NCI-H345 (cell line): ENCODE data around the gene NSD1.
A peak's percentile ranks its signal among the peaks of the same experiment; 100 is the strongest.
"Not testable (repeated sequence)": the region's sequence is repeated elsewhere in the genome, so short reads cannot be mapped to it uniquely, and the experiment has no call there.

Experiments
- DNase-seq: peaks from one replicate; lab custom pipeline; 2025; lab: John Stamatoyannopoulos, UW

NSD1 gene

DNA sequence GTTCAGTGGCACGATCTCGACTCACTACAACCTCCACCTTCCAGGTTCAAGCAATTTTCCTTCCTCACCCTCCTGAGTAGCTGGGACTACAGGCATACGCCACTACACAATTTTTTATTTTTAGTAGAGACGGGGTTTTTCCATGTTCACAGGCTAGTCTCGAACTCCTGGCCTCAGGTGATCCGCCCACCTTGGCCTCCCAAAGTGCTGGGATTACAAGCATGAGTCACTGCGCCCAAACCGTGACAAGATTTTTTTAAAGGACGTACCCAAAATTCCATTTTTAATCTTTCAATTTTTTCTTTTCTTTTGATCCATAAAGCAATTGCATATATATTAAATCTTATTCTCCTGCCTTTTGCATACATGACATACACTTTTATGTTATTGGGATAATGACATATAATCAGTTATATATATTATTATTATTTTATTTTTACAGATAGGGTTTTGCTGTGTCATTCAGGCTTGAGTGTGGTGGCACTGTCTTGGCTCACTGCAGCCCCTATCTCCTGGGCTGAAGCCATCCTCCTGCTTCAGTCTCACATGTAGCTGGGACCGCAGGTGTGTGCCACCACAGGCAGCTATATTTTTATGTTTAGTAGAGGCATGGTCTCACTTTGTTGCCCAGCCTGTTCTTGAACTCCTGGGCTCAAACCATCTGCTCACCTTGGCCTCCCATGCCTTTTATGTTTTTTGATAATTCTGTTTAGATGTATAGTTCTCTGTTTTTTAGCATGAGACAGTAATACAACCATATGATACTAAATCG lies 98.1 kb downstream of the NSD1 start:
- DNase-seq = no peak

DNA sequence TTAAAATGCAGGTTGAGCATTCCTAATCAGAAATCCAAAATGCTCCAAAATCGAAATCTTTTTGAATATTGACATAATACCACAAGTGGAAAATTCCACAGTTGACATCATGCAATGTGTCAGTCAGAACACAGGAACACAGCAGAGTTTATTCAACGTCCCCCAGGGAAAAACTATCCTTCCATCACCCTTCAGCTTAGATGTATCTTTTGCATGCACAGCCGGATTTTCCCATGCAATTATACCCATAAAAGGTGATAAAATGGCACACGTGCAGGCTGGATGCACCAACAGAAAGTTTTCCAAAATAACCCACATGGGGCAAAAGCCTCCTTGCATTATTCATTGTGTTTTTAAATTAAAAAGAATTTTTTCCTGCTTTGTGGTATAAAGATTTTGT lies 98.8 kb downstream of the NSD1 start:
- DNase-seq = no peak

DNA sequence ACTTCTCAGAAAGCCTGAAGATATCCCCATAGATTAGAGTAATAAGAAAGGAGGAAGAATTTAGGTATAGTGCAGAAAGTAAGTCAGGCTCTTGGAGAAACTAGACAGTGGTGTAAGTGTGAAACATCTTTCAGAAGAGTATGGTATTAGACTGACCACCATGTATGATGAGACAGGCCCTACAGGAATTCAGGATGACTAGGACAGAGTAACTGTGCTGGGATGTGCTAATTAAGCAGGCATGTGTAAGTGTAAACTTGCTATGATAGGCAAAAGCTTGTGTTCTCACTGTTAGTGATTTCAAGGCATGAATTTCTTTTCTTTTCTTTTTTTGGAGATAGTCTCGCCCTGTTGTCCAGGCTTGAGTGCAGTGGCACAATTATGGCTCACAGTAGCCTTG lies 99.2 kb downstream of the NSD1 start:
- no peak for DNase-seq

DNA sequence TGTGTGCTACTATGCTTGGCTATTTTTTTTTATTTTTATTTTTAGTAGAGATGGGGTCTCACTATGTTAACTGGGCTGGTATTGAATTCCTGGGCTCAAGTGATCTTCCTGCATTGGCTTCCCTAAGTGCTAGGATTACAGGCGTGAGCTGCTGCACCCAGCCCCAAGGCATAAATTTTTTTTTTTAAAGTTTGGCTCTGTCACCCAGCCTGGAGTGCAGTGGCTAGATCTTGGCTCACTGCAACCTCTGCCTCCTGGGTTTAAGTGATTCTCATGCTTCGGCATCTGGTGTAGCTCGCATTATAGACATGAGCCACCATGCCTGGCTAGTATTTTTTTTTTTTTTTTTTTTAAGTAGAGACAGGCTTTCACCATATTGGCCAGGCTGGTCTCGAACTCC lies 99.6 kb downstream of the NSD1 start:
- no peak for DNase-seq

DNA sequence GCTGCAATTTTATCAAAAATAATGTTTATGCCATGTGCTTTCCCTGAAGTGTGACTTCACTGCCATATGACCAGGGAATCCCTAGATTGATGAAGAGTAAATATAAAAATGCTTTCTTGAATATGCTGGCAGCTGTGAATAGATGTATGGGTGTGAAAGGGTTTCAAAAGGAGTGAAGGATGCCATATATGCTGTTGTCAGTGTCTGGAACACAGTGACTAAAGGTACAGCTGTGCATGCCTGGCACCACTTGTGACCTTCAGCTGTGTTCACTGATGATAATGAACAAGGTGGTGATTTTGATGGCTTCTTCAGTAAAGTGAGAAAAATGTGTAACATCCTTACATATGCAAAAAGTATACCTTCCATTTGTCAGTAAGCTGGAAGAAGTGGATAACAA lies 100.2 kb downstream of the NSD1 start:
- DNase-seq = no peak

DNA sequence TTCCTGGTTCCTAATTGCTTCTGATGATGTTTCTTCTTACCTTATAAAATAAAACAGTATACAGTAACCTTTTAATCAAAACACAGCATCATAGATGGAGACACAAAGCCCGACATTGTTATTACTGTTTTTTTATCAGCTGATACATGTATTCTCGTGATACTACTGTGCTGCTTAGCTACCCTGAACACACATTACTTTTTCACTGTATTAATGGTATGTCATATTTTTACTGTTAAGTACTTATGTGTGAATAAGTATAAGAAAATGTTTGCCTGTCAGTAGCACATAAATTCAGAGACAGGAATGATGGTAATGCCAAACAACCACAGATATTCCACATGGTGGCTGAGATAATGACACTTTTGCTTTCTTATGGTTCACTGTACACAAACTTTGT lies 101.3 kb downstream of the NSD1 start:
- DNase-seq = no peak

DNA sequence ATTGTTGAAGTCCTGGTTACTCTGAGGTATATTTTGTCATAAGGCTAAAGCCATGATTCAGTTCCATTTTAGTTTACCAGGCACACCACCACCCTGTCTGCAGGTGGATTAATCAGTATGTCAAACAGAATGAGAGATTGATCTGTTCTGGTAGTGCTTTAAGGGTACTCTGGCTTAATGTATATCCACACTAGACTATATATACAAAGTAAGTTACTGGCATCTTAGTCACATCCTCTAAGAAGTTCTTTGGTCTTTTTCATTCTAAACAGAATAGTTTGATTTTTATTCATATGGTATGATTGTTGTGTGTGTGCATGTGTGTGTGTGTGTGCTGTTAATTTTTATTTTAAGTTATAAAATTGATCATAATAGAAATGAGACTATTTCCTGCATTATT lies 108.2 kb downstream of the NSD1 start:
- no peak for DNase-seq

DNA sequence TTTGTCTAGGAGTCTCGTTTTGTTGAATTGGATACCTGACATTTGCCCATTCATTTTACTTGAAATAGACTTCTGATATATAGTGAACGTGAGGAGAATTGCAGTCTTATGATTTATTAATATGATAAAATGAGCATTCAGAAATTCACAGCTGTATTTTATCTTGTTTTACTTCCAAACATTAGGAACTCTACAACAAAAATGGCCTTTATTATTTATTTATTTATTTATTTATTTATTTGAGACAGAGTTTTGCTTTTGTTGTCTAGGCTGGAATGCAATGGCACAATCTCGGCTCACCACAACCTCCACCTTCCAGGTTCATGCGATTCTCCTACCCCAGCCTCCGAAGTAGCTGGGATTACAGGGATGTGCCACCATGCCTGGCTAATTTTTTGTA lies 108.7 kb downstream of the NSD1 start:
- DNase-seq = no peak

DNA sequence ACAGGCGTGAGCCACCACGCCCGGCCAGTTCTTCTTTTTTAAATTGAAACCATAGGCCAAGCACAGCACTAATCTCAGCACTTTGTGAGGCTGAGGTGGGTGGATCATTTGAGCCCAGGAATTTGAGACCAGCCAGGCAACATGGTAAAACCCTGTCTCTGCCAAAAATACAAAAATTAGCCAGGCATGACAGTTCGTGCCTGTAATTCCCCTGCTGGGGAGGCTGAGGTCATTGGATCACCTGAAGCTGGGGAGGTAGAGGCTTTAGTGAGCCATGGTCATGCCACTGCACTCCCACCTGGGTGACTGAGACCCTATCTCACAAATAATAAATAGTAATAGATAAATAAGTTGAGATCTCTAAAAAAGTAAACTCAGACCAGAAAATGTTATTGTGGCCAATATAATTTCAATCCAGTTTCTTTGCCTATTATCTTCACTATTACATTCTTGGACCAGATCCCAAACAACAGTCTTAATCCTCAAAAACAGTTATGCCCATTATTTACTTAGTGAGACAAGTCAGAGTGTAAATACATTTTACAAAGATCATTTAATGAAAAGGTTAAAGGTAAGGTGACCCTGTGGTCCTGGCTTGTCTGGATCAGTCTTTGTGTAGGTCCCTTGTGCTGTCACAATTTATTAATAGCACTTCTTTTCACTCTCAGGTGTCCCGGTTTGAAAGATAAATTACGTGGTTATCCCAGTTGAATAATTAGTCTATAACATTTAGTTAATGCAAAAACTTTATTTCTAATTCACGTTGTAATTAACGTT lies 116.4 kb downstream of the NSD1 start:
- no peak for DNase-seq

DNA sequence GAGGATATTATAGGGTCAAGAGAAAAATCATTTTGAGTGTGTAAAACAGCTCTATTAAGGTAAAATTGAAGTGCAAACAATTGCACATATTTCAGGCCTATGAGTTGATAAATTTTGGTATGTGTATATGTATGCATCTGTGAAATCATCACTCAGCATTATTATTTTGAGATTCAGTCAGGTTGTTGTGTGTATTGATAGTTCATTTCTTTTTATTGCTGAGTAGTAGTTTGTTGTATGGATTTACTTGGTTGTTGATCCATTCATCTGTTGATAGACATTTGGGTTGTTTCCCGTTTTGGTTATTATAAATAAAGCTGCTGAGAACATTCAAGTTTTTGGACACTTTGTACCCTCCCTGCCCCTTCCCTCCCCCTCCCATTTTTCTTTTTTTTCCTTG lies 119.7 kb downstream of the NSD1 start:
- DNase-seq = no peak

DNA sequence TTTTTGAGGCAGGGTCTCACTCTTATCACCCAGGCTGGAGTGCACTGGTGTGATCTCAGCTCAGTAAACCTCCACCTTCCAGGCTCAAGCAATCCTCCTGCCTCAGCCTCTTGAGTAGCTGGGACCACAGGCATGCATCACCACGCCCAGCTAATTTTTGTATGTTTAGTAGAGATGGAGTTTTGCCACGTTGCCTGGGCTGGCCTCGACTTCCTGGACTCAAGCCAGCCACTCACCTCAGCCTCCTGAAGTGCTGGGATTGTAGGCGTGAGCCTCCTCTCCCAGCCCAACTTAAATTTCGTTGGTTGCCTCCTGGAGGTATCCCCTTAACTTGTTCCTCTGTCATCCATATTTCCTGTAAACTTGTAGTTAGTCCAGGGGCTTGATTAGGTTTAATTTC lies 122.7 kb downstream of the NSD1 start:
- DNase-seq = peak; percentile 5

DNA sequence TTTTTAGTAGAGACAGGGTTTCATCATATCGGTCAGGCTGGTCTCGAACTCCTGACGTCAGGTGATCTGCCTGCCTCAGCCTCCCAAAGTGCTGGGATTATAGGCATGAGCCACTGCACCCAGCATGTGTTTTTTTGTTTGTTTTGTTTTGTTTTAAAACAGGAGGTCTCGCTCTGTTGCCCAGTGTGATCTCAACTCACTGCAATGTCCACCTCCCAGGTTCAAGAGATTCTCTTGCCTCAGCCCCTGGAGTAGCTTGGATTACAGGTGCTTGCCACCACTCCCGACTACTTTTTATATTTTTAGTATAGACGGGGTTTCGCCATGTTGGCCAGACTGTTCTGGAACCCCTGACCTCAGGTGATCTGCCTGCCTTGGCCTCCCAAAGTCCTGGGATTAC lies 125.1 kb downstream of the NSD1 start:
- not testable (repeated sequence) for DNase-seq

DNA sequence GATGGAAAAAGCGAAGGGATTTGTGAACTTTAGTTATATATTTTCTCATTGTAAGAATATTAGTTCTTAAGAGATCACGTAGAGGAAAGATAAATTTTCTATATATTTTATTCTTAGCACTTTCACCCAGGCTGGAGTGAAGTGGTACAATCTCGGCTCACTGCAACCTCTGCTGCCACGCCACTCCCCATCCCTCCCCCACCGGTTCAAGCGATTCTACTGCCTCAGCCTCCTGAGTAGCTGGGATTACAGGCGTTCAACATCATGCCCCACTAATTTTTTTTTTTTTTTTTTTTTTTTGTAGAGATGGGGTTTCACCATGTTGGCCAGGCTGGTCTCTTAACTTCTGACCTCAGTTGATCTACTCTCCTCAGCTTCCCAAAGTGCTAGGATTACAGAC lies 127.4 kb downstream of the NSD1 start:
- no peak for DNase-seq

DNA sequence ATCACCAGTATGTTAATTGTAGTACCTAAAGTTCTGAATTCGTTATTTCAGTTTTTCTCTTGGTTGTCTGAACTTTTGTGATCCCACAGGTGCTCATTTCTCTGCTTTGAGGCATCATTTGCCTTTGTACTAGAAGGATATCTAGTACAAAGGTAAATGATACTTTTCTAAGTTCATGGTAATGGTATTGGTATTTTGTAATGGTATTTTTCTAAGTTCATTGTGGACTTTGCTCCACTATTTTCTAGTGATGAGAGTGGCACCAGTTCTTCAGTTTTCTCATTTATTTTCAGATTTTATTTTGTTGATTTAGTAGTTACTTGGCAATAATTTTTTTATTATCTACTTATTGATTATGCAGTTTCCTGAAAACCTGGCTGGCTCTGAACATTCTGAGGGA lies 127.9 kb downstream of the NSD1 start:
- DNase-seq = no peak

DNA sequence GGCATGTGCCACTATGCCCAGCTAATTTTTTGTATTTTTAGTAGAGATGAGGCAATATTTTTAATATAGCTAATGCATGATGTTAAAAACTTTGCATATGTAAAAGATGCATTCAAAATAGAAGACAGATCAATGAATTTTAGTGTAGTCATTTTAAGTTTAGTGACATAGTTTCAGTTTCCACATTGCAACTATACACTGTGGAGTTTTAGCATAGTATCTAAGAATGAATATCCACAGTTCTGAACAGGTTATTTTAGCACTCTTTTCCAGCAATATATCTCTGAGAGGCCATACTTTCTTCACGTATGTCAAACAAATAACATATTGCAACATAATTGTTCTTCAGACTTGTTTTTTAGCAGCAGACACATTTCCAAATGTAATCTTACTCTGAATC lies 130.6 kb downstream of the NSD1 start:
- DNase-seq = no peak

DNA sequence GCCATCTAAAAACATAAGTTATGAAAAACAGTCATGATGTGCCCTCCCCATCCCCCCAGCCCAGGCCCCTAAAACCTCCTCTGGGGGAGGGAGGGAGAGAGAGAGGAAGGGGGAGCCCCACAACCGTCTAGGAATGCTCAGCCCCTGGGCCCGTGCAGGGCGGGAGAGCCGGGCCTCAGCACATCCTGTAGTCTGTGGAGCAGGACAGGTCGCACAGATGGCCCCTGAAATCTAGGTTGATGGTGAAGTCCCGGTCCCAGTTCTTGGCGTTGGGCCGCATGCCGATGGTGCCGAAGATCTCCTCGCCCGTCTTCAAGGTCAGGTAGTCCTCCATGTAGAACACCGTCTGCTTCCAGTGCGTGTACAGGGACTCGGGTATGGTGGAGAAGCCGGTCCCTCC lies 131.8 kb downstream of the NSD1 start:
- DNase-seq = no peak

DNA sequence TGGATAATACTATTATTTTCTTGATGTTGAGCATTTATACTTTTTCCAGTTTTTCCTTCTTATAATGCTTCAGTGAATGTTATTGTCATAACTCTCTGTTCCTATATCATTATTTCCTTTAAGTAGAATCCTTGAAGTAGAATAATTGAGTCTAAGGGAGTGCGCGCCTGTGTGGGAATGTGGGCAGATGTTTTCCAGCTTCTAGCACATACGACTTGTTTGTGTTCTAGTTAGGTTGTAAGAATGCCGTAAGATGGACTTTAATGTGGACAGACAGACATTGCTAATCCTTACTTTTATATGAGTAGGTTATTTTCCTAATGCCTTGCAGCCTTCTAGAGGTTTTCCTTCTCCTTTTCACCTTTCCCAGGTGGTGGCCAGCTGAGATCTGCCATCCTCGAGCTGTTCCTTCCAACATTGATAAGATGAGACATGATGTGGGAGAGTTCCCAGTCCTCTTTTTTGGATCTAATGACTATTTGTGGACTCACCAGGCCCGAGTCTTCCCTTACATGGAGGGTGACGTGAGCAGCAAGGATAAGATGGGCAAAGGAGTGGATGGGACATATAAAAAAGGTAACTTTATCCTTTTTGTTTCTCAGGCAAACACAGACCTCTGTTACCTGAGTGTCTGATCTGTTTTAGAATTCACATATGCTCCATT lies 135.8 kb downstream of the NSD1 start:
- DNase-seq = no peak

DNA sequence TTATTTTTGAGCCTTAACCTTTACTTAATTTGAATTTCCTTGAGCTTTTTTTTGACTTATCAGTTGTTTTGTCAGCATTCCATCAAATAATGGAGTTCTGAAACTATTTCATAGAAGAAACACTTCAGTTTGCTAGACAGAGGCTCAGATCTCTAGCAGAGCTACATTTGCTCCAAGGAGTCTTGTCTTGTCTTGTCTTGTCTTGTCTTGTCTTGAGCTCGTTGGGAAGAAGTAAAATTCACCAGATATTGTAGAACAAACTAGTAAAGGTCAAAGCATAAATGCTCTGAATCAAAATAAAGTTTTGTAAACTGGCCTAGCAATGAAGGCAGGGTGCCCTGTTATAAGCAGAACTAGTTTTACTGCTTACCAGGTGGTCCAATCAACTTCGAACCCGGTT lies 136.4 kb downstream of the NSD1 start:
- no peak for DNase-seq

DNA sequence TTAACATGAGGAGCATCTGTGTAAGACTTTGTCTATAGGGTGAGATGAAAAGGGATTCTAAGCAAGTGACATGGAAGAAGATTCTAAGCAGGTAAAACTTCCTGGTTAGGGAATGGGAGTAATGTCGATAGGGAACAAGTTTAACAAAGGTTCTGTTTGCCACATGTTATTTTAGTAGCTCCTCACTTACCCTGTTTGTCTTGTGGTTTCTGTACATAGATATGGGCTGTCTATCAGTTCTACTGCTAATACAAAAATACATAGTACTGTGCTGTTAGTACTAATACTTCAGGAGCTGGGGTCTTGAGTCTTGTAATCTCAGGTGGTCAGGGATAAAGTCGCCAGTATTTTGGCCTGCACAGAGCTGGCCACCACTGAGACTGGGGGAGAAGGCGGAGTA lies 137.1 kb downstream of the NSD1 start:
- DNase-seq = no peak

DNA sequence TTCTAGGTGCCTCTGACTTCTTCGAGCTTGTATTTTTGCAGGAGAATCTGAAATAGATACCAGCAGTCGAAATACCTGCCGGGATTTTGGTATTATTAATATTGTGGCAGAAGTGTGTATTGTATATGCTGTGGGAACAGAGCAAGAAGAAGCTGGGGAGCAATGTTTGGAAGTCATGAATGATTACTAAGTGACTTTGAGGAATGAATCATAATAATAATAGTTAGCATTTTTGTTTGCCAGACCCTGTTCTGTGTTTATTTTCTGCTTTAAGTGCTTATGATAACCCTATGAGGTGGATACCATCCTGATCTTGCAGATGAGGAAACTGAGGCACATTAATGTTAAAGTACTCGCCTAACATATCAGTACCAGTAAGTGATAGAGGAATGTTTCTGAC lies 137.5 kb downstream of the NSD1 start:
- no peak for DNase-seq

DNA sequence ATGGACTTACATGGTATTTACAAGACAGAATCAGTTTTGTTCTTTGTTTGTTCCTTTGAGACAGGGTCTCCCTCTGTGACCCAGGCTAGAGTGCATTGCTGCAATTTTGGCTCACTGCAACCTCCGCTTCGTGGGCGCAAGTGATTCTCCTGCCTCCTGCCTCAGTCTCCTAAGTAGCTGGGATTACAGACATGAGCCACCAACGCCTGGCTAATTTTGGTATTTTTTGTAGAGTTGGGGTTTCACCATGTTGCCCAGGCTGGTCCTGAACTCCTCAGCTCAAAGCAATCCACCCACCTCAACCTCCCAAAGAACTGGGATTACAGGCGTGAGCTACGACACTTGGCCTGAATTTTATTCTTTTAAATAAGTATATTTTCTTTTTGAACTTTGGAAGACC lies 142.3 kb downstream of the NSD1 start:
- DNase-seq = no peak

DNA sequence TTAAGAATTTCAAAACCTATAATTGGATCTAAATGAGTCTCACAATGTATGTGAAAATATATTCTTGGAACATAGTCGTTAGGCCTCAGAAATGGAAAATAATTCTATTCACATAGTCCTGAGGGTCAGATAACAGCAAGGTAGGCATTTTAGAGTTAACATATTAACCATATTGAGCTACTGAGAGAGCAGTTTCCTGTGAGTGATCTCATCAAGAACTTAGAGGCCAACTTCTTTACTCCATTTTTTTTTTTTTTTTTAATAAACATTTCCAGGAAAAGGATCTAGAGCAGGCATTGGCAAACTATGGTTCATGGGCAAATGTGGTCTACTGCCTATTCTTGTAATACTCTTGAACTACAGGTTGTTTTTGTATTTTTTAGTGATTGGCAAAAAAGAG lies 143.3 kb downstream of the NSD1 start:
- DNase-seq = no peak

DNA sequence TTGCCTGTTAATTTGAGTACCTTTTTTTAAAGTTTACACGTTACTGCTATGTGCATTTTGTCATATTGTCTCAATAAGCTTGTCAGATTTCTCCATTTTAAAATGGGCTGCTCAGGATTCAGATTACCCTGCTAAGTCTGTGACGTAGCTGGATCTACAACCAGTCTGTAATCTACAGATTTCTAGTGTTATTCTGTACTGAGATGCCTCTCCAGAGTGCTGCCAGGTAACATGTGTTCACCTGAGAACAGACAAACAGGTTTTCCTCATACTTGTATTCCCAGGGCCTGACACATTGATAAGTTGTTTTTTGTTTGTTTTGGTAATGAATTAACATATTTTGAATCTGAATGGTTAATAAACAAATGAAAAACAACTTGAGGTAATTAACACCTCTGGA lies 154.6 kb downstream of the NSD1 start:
- no peak for DNase-seq
